ENCODE data around the gene TNIK.
A peak's percentile ranks its signal among the peaks of the same experiment; 100 is the strongest.

Gene TNIK

DNA sequence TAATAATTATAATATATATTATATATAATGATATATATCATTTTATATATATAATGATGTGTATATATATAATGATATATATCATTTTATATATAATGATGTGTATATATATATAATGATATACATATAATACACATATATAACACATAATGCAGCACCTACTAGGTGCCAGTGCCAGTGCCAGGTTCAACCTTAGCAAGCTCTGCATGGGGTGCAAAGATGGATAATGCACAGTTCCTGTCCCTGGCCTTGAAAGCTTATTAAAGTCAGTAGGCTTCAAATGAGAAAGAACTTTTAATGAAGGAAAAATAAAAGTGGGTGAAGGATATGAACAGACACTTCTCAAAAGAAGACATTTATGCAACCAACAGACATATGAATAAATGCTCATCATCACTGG is 240.9 kb downstream of the TNIK start:
- no peak for DNase-seq

DNA sequence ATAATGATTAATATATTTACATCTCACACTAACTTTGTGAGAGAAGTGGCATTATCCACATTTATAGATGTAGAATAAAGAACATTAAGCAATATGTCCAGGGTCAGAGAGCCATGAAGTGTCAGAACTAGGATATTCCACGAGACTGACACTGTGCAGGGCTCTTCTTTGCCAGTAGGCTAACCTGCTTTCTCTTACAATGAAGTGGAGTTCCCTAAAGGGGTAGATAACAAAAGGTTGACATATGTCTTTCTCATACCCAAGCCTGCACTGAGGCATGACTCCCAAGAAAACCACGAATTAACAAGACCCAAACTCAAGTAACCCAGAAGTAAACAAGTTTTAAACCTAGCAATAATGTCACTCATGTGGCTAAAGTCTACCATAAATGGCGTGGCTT is 242.1 kb downstream of the TNIK start:
- DNase-seq: no peak

DNA sequence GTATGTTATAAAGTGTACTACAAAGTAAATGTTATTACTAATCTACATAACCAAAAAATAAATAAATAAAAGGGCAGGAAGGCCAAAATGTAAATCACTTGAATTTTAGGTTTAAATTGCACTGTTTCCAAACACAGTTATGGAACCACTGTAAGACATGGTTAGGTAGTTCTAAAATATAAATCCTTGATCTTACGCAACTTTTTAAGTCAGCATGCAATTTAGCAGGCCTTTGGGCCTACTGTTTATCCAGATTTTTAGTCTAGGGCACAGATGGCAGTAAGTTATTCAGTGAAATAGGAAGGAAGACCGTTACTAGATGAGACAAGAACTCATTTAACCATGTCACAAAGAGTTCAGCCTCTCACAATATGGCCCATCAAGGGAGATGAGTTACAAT is 246.3 kb downstream of the TNIK start:
- DNase-seq: no peak

DNA sequence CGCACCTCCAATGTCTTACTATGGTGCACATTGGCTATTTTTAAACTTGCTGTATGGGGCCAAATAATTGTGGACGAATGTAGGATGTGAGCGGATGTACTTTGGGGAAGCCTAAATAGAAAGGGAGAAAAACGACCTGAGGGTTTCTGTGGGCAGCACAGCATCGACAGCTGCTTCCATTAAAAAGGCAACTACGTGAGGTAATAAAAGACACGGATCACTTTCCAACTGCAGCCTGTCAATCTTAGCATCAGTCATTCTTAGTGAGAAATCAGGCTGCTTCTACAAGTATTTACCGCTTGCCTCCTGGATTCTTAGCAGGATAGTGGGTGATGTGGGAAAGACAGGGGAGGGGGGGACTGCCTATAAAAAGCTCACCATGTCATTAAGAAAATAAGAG is 247.0 kb downstream of the TNIK start:
- peak; percentile 21 for DNase-seq

- no peak for DNase-seq
These were observed 247.6 kb downstream of the TNIK start for GRCh38 chr3:171212648-171213047.

DNA sequence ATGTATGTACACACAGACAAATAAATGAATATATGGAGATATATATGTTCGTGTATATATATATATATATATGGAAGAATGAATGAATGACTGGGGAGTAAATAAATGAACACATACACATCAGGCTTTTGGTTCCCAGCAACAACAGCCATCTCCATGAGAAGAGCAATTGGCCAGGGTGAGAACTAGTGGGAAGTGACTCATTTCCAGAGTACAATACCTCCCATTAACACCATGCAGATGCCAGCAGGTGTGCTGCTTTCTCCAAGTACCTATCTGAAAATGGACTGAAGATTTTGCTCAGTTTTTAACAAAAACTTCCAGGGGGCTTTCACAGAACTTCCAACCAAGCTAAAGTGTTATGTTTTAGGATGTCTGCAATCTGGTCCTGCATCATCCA is 253.9 kb downstream of the TNIK start:
- DNase-seq: no peak

- DNase-seq: no peak
These were observed 255.3 kb downstream of the TNIK start for GRCh38 chr3:171204942-171205341.

GRCh38 chr3:171201825-171202224 is 258.4 kb downstream of the TNIK start:
- no peak for DNase-seq

- DNase-seq: no peak
These were observed 259.5 kb downstream of the TNIK start for GRCh38 chr3:171200750-171201088.

DNA sequence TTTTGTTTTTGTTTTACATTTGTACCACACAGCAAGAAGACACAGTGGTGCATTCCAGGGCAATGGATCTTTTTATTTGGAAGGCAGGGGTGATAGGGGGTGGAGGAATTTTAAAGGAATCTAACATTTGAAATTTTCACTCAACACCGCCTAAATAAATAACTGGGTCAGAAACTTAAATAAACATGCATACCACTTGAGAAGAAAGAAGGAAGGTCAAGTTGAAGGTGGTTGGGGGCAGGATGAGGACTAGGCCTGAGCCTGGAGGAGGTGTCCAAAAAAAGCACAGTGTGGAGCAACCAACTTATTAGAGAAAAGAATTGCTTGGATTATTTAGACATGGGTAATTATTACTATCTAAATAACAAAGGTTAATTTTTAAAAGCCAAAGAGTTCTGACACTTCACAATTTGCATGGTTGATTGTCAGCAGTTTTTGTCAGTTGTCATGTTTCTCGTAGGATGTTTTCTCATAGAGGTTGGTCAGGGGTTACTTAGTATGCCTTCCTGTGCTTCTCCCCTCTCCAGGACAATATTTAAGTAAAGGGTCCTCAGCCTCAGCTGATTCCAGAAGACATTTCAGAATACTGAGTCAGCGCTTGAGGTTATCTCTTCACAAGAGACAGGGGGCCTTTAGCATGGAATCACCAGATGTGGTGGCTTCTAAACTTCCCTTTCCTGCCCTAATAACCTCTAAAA is 260.0 kb downstream of the TNIK start:
- no peak for DNase-seq

- DNase-seq: no peak
These were observed 260.8 kb downstream of the TNIK start for GRCh38 chr3:171199473-171199829.

DNA sequence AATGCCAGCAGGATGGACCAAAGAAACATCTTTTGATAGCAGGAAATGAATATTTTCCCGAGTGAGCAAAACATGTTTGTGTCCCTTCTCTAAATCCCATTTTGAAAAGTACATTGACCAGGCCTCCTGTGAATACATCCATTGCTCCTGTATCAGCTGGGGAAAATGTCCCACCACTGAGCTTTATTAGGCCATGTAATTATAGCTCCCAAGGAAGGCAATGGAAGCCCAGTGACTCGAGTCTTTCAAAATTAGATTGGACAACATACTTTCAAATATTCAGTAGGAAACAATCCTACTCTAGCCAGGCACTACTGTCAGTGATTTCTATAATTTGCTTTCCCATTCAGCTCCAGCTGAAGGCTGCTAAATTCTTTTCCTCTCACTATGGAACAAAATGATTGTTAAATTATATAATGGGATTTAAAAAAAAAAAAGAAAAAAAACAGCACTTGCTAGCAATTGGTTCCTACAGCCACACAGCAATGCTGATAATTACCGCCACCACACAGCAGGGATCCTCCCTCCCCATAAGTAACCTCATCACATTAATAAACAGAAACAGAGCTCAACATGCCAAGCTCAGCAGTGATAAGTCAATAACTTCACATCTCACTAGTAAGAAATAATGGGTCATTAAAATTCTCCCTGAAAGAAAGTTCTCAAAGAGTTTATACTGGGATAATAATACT is 261.3 kb downstream of the TNIK start:
- no peak for DNase-seq

- DNase-seq: no peak
These were observed 264.5 kb downstream of the TNIK start for GRCh38 chr3:171195686-171196085.

GRCh38 chr3:171194965-171195364 is 265.2 kb downstream of the TNIK start:
- DNase-seq: no peak

DNA sequence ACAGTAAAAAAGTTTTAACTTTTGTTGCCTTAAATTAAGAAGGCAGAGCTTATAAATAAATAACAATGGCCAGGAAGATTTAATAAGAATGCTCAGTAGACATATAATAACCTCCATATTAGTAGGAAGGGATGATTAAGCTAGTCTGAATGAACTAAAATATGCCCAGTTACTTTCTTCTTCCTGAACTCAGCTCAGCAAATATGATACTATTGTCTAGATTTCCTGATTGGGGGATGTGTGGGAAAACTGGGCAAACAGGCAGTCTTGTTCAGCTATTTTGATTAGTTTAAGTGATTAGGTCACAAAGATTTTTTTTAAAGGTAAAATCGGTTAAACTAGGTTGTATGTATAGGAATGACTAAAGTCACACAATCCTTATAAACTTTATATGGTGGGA is 266.5 kb downstream of the TNIK start:
- DNase-seq: no peak

GRCh38 chr3:171192176-171192854 is 267.9 kb downstream of the TNIK start:
- DNase-seq: no peak

GRCh38 chr3:171190668-171191067 is 269.5 kb downstream of the TNIK start:
- no peak for DNase-seq

GRCh38 chr3:171189394-171190080 is 270.7 kb downstream of the TNIK start:
- DNase-seq: no peak

DNA sequence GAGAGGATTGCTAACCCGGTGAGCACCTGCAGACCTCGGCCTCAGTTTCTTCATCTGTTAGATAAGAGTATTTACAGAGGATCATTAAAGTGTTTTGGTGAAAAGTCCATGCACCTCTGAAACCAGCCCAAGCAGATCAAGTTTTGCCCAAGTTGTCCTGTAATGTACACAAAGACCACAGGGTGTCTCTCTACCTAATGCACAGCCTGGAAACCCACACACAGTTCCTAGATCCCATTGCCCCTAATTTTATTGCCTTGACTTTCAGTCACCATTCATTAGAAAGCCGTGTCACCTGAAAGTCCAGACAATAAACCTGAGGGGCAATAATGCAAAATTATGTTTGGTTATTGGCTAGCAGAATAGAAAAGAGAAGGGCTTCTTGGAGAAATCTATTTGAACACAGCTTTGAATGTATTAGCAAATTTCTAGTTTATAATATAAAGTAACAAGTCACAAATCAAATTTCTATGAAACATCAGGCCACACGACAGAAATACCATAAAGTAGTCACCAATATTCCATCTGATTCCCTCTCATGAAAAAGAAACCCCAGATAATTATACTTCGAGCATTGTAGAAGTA is 272.4 kb downstream of the TNIK start:
- DNase-seq: peak; percentile 26

DNA sequence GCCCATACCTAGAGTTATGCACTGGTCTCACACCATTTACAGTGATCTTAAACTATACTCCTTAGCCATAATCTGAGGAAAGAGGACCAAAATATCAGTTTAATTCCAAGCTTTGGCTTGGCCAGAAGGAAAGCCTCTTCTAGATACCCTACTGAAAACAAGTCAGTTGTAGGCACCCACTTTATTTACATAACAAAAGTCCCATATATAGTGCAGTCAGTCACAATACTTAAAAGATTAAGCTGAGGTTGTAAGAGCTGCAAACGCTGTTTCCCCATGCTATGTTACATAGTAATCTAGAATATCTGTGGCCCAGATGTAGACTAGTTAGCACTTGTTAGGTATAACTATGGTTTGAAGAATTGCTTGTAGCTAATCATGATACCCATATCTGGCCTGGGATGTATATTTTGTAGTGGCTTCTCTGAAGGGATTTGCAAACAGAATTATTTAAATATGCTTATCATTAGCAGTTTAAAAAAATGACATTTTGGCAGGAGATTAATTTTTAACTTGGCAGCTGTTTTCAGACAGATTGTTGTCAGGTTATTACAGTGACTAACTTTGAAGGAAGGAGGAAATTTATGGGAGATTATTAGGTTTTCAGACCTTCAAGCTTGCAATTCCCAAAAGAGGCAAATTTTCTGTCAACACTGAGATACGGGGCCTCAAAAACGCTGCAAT is 273.2 kb downstream of the TNIK start:
- DNase-seq: no peak

- no peak for DNase-seq
These were observed 273.8 kb downstream of the TNIK start for GRCh38 chr3:171186383-171186782.

DNA sequence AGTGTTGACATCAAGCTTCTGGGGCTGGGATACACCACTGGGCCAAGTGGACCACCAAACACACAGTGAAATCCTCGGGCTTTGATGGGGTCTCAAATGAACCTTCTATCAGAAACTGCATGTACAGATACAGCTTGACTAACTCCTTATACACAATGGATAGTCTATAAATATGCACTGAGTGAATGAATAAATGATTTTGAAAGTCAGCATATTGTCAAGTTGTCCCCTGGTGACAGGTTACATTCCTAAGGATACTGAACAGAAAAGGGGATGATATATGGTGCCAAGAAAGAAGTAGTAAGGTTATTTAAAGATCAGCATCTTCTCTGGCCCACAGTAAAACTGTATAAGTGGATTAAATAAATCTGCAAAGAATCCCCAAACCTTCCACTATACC is 274.2 kb downstream of the TNIK start:
- no peak for DNase-seq

- DNase-seq: no peak
These were observed 275.8 kb downstream of the TNIK start for GRCh38 chr3:171184372-171184771.
